Astrocyte of the hippocampus (primary cell): ENCODE results near the gene ARGLU1.
"Not testable (repeated sequence)": the region's sequence is repeated elsewhere in the genome, so short reads cannot be mapped to it uniquely, and the experiment has no call there.

Experiments used
- DNase-seq: peaks from one replicate; pipeline ENCODE4 v3.0.0; 2011; ENCODE audit warnings: low read depth, low spot score

ARGLU1 gene

GRCh38 chr13:106567474-106568298 is at the start of gene ARGLU1:
Gene ARGLU1, minus strand, starts transcription at chr13:106568137. Its CDS starts 218 bp downstream, at chr13:106567919.
- peak; percentile 98 for DNase-seq

- DNase-seq = peak; percentile 60
Observed at GRCh38 chr13:106617561-106617960, 49.6 kb upstream of the ARGLU1 start.

GRCh38 chr13:106616729-106617128 is 48.8 kb upstream of the ARGLU1 start:
- no peak for DNase-seq

- DNase-seq = no peak
Observed at GRCh38 chr13:106614874-106615273, 46.9 kb upstream of the ARGLU1 start.

GRCh38 chr13:106612688-106613087 is 44.8 kb upstream of the ARGLU1 start:
- no peak for DNase-seq

GRCh38 chr13:106610486-106610885 is 42.5 kb upstream of the ARGLU1 start:
- DNase-seq = no peak

- DNase-seq = no peak
Observed at GRCh38 chr13:106609116-106609515, 41.2 kb upstream of the ARGLU1 start.

GRCh38 chr13:106603546-106603945 is 35.6 kb upstream of the ARGLU1 start:
- DNase-seq = no peak

GRCh38 chr13:106602178-106602577 is 34.2 kb upstream of the ARGLU1 start:
- DNase-seq = no peak

GRCh38 chr13:106601489-106601888 is 33.6 kb upstream of the ARGLU1 start:
- DNase-seq = no peak

- DNase-seq = not testable (repeated sequence)
Observed at GRCh38 chr13:106600798-106601135, 32.8 kb upstream of the ARGLU1 start.

GRCh38 chr13:106599875-106600797 is 32.2 kb upstream of the ARGLU1 start:
- peak; percentile 91 for DNase-seq

GRCh38 chr13:106597749-106598395 is 29.9 kb upstream of the ARGLU1 start:
- no peak for DNase-seq

GRCh38 chr13:106597186-106597585 is 29.2 kb upstream of the ARGLU1 start:
- DNase-seq = no peak

GRCh38 chr13:106596275-106596937 is 28.5 kb upstream of the ARGLU1 start:
- no peak for DNase-seq

- DNase-seq = no peak
Observed at GRCh38 chr13:106595625-106596024, 27.7 kb upstream of the ARGLU1 start.

- no peak for DNase-seq
Observed at GRCh38 chr13:106594980-106595379, 27.0 kb upstream of the ARGLU1 start.

- DNase-seq = no peak
Observed at GRCh38 chr13:106593132-106593531, 25.2 kb upstream of the ARGLU1 start.

GRCh38 chr13:106591299-106591698 is 23.4 kb upstream of the ARGLU1 start:
- no peak for DNase-seq

- DNase-seq = no peak
Observed at GRCh38 chr13:106589716-106590115, 21.8 kb upstream of the ARGLU1 start.

- DNase-seq = no peak
Observed at GRCh38 chr13:106588367-106588766, 20.4 kb upstream of the ARGLU1 start.

GRCh38 chr13:106587787-106588186 is 19.9 kb upstream of the ARGLU1 start:
- no peak for DNase-seq
